GM18505 (cell line): ENCODE measurements around the gene FXR1.

Experiments used
- ATAC-seq: cut with Tn5 transposase; IDR thresholded peaks from one replicate; pipeline ENCODE4 v1.9.1; 2021; ENCODE audit not compliant: unreplicated experiment
- POLR2A ChIP-seq: IDR thresholded peaks from 4 replicates; pipeline ENCODE4 v1.6.1; 2011; ENCODE audit warnings: borderline replicate concordance; ENCODE audit not compliant: insufficient read depth, insufficient read length; ENCODE audit errors: extremely low read depth

FXR1 gene

DNA sequence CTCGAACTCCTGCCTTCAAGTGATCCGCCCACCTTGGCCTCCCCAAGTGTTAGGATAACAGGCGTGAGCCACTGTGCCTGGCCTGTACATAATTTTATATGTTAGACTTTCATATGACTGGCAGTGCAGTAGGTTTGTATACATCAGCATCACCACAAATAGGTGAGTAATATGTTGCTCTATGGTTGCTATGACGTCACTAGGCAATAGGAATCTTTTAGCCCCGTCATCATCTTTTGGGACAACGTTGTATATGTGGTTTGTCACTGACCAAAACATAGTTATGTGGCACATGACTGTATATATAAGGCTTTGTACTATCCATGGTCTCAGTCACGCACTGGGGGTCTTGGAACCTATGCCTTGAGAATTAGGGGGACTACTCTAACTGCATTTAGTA is 94.1 kb downstream of the FXR1 start:
- ATAC-seq: no peak
- no peak for TF ChIP-seq POLR2A

DNA sequence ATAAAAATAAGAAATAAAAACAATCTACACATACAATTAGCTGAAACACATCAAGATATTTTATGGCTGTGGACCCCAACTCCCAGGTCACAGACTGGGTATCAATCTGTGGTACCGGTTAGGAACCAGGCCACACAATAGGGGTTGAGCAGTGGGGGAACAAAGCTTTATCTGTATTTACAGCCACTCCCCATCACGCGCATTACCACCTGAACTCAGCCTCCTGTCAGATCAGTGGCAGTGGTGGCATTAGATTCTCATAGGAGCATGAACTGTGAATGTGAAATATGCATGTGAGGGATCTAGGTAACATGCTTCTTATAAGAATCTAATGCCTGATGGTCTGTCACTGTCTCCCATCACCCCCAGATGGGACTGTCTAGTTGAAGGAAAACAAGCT is 94.8 kb downstream of the FXR1 start:
- no peak for TF ChIP-seq POLR2A
- ATAC-seq: no peak

DNA sequence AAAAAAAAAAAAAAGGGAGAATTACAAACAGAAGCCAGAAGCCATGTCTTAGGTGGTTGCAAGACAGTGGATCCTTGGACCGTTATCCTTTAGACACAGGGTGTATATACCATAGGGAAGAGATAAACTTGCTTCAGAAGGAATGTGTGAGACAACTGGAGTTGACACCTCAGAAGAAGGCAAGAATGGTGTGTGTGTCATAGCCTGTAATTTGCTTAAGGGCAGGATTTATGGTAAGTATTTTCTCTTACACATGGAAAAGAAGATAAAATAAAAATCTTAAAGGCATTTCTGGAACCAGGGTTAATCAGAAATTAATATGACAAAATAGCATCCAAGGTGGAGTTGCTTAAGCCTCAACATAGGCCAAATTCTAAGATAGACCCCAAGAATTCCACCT is 96.3 kb downstream of the FXR1 start:
- ATAC-seq: no peak
- no peak for TF ChIP-seq POLR2A

DNA sequence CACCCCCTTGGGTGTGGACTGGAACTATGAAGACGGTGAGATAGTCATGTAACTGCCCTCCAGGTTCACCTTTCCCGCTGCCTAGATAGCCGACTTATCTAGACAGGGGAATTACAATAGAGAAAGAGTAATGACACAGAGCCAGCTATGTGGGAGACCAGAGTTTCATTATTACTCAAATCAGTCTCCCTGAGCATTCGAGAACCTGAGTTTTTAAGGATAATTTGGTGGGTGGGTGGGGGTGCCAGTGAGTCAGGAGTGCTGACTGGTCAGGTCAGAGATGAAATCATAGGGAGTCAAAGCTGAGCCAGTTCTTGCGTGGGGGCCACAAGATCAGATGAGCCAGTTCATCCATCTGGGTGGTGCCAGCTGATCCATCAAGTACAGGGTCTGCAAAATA is 96.8 kb downstream of the FXR1 start:
- no peak for ATAC-seq
- TF ChIP-seq POLR2A: no peak

DNA sequence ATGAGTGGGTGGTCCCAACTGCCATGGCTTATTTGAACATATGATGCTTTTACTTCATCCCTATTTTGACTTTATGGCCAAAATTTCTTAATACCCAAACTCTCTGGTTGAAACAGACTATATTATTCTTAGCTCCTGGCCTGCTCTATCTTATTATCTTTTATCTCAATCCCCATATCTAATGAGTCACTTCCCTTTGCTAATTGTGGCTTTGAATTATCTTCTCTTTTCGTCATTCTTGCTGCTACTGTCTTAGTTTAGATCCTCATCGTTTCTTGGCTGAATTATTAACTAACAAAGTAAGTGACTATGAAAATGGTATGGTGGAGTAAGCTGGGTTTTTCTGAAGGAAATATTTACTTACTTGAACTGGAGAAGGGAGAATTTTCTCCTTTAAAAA is 105.2 kb downstream of the FXR1 start:
- ATAC-seq: no peak
- TF ChIP-seq POLR2A: no peak

DNA sequence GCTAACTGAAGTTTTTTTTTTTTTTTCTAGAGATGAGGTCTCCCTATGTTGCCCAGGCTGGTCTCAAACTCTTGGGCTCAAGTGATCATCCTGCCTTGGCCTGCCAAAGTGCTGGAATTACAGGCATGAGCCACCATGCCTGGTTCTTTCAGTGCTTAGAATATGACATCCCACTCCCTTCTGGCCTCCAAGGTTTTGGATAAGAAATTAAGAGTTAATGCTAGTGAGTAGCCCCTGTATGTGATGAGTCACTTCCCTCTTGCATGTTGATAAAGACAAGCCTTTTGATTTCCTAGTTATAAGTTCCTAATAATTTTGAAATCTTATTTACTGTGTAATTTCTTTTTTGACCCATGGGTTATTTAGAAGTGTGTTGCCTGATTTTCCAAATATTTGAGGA is 112.7 kb downstream of the FXR1 start:
- ATAC-seq: no peak
- no peak for TF ChIP-seq POLR2A

DNA sequence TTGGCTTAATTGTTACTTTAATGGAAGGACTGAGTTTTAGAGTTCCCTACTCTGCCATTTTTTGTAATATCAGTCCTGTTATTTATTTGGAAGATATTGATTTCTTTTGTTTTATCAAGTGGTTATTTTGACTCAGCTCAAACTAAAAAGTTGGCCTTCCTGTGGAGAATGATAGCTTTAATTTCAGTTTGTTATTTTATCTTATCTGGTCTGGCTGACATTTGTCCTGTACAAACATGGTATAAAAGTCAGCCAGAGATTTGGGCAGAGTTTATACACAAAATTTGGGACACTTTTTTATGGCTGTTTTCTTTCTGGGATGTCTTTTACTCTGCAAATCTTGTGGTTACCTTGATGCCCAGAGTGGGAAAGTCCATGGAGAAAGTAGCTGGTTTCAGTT is 118.5 kb downstream of the FXR1 start:
- TF ChIP-seq POLR2A: no peak
- ATAC-seq: no peak
